HCT116 (cell line): ENCODE data around the gene MYRF. TPM values are rescaled to one million over a fixed set of nuclear protein-coding genes. Genes with fewer than 3 reads are reported as not detected.

ENCODE experiments used
- ATAC-seq: fragments of 200-7000 bp; cut with Tn5 transposase; 2 replicates; pipeline ENCODE4 v1.9.1; 2020; ENCODE audit warnings: mild to moderate bottlenecking, moderate library complexity
- BruUV-seq: library from RNA; stranded (reverse); fragments of 400-500 nt; replicated peaks from 2 replicates; lab custom pipeline; 2021; lab: Mats Ljungman, UMichigan
- CTCF ChIA-PET: fragments of 300-600 bp; sonication (Branson Sonifier 250); formaldehyde crosslinking; loops from one replicate; lab custom pipeline; 2021; ENCODE audit warnings: antibody characterized with exemption; lab: Charles Lee
- POLR2A ChIA-PET: fragments of 300-600, 350-600 bp; sonication (Branson Sonifier 250); formaldehyde crosslinking; loops from one replicate; lab custom pipeline; 2021; ENCODE audit warnings: antibody characterized with exemption; lab: Charles Lee
- RAD21 ChIA-PET, 2 experiments: fragments of 300-600 bp; sonication (Branson Sonifier 250); formaldehyde crosslinking; loops; one replicate each; lab custom pipeline; 2023; ENCODE audit warnings: low total read pairs in 2 of 2; ENCODE audit not compliant: uncharacterized antibody in 2 of 2, unreplicated experiment in 2 of 2, low non-redundant PET in 1 of 2; lab: Charles Lee
- DNase-seq: peaks from one replicate; pipeline ENCODE4 v3.0.0-alpha.2; 2010; ENCODE audit warnings: low read depth, low spot score
- H2AFZ ChIP-seq: fragments of 200-600 bp; shearing (Covaris generic), sonication (generic); 2 replicates; pipeline ENCODE4 v1.6.1; 2017; ENCODE audit warnings: low read depth, mixed run types, mixed read lengths, antibody characterized with exemption, low read length; ENCODE audit not compliant: poor library complexity, severe bottlenecking
- H3K27ac ChIP-seq: 2 replicates; pipeline ENCODE4 v1.5.1; 2012; ENCODE audit warnings: low read depth, low read length
- H3K27me3 ChIP-seq: fragments of 200-600 bp; sonication (generic); 2 replicates; pipeline ENCODE4 v1.6.1; 2016; ENCODE audit warnings: mixed run types, low read length, mixed read lengths; ENCODE audit not compliant: insufficient read depth
- H3K36me3 ChIP-seq, 2 experiments: fragments of 200-500 bp in 1 of 2; fragments of 200-600 bp in 1 of 2; sonication (Bioruptor generic) in 1 of 2; sonication (generic) in 1 of 2; 2 replicates each; pipeline versions ENCODE4 v1.5.1 to v1.6.1; 2014 to 2016; ENCODE audit warnings: low read length in 2 of 2, inconsistent platforms in 1 of 2, mixed read lengths in 1 of 2, mixed run types in 1 of 2; ENCODE audit not compliant: insufficient read depth in 2 of 2, control insufficient read depth in 1 of 2
- H3K4me1 ChIP-seq, 2 experiments: fragments of 200-600 bp in 1 of 2; sonication (generic) in 1 of 2; 2 replicates each; pipeline versions ENCODE4 v1.5.1 to v1.6.1; 2012 to 2017; ENCODE audit warnings: low read length in 2 of 2, inconsistent platforms in 1 of 2, mild to moderate bottlenecking in 1 of 2, mixed read lengths in 1 of 2, mixed run types in 1 of 2, moderate library complexity in 1 of 2; ENCODE audit not compliant: insufficient read depth in 2 of 2, control insufficient read depth in 1 of 2
- H3K4me2 ChIP-seq: fragments of 200-600 bp; sonication (generic); 2 replicates; pipeline ENCODE4 v1.6.1; 2017; ENCODE audit warnings: mixed run types, low read length, mixed read lengths
- H3K4me3 ChIP-seq, 2 experiments: fragments of 200-600 bp in 1 of 2; sonication (generic) in 1 of 2; replicated peaks in 1 of 2; 2 replicates each; pipeline ENCODE4 v1.5.1; 2011 to 2016; ENCODE audit warnings: low read length in 2 of 2, control low read depth in 1 of 2, low read depth in 1 of 2, mild to moderate bottlenecking in 1 of 2, mixed read lengths in 1 of 2, mixed run types in 1 of 2
- H3K79me2 ChIP-seq: fragments of 200-600 bp; sonication (generic); 2 replicates; pipeline ENCODE4 v1.6.1; 2017; ENCODE audit warnings: mild to moderate bottlenecking, mixed run types, low read length, moderate library complexity, mixed read lengths; ENCODE audit not compliant: insufficient read depth
- H3K9ac ChIP-seq: fragments of 200-600 bp; sonication (generic); 2 replicates; pipeline ENCODE4 v1.6.1; 2016; ENCODE audit warnings: low read length, mixed read lengths
- H3K9me2 ChIP-seq: fragments of 200-600 bp; sonication (generic), shearing (Covaris generic); 2 replicates; pipeline ENCODE4 v1.6.1; 2017; ENCODE audit warnings: mixed run types, mild to moderate bottlenecking, moderate library complexity; ENCODE audit not compliant: insufficient read depth
- H3K9me3 ChIP-seq, 2 experiments: fragments of 200-500 bp in 1 of 2; fragments of 200-600 bp in 1 of 2; sonication (Bioruptor generic) in 1 of 2; sonication (generic) in 1 of 2; 2 replicates each; pipeline ENCODE4 v1.6.1; 2014 to 2017; ENCODE audit warnings: low read length in 2 of 2, mixed read lengths in 2 of 2, inconsistent platforms in 1 of 2, low read depth in 1 of 2, mild to moderate bottlenecking in 1 of 2, mixed run types in 1 of 2, moderate library complexity in 1 of 2; ENCODE audit not compliant: control insufficient read depth in 1 of 2, insufficient read depth in 1 of 2
- H4K20me1 ChIP-seq: fragments of 200-600 bp; sonication (generic), shearing (Covaris generic); 2 replicates; pipeline ENCODE4 v1.6.1; 2017; ENCODE audit warnings: mixed run types, mild to moderate bottlenecking, moderate library complexity; ENCODE audit not compliant: insufficient read depth
- ATF3 ChIP-seq: IDR thresholded peaks from 2 replicates; pipeline ENCODE4 v1.6.1; 2012
- CBX3 ChIP-seq: IDR thresholded peaks from 2 replicates; pipeline ENCODE4 v1.6.1; 2012; ENCODE audit warnings: low read depth
- CEBPB ChIP-seq: IDR thresholded peaks from 2 replicates; pipeline ENCODE4 v1.6.1; 2012; ENCODE audit warnings: low read depth
- EGR1 ChIP-seq: IDR thresholded peaks from 2 replicates; pipeline ENCODE4 v1.6.1; 2012; ENCODE audit warnings: low read depth
- ELF1 ChIP-seq: IDR thresholded peaks from 2 replicates; pipeline ENCODE4 v1.6.1; 2012; ENCODE audit warnings: low read depth, borderline replicate concordance
- EZH2phosphoT487 ChIP-seq: fragments of 200-600 bp; IDR thresholded peaks from 2 replicates; pipeline ENCODE4 v1.6.1; 2018; ENCODE audit warnings: antibody characterized with exemption, borderline replicate concordance
- FOSL1 ChIP-seq: IDR thresholded peaks from 2 replicates; pipeline ENCODE4 v1.6.1; 2012; ENCODE audit warnings: low read depth
- JUND ChIP-seq: IDR thresholded peaks from 2 replicates; pipeline ENCODE4 v1.6.1; 2012
- MAX ChIP-seq: IDR thresholded peaks from 2 replicates; pipeline ENCODE4 v1.6.1; 2012
- POLR2A ChIP-seq: IDR thresholded peaks from 2 replicates; pipeline ENCODE4 v1.7.0; 2011; ENCODE audit warnings: borderline replicate concordance; ENCODE audit not compliant: insufficient read depth, insufficient read length; ENCODE audit errors: extremely low read depth
- POLR2AphosphoS5 ChIP-seq: IDR thresholded peaks from 2 replicates; pipeline ENCODE4 v1.6.1; 2011; ENCODE audit warnings: mild to moderate bottlenecking, low read depth, low read length, moderate library complexity
- RAD21 ChIP-seq: IDR thresholded peaks from 2 replicates; pipeline ENCODE4 v1.6.1; 2012; ENCODE audit warnings: low read depth, mild to moderate bottlenecking
- REST ChIP-seq: IDR thresholded peaks from 2 replicates; pipeline ENCODE4 v1.6.1; 2012; ENCODE audit warnings: low read depth
- SIN3A ChIP-seq: IDR thresholded peaks from 2 replicates; pipeline ENCODE4 v1.6.1; 2012; ENCODE audit warnings: low read depth
- SP1 ChIP-seq: IDR thresholded peaks from 2 replicates; pipeline ENCODE4 v1.6.1; 2012; ENCODE audit warnings: low read depth
- SRF ChIP-seq: IDR thresholded peaks from 2 replicates; pipeline ENCODE4 v1.6.1; 2012; ENCODE audit warnings: low read depth
- TCF7L2 ChIP-seq: IDR thresholded peaks from 2 replicates; pipeline ENCODE4 v1.7.0; 2011; ENCODE audit warnings: borderline replicate concordance, inconsistent platforms; ENCODE audit not compliant: insufficient read depth, insufficient read length; ENCODE audit errors: extremely low read depth
- YY1 ChIP-seq: IDR thresholded peaks from 2 replicates; pipeline ENCODE4 v1.6.1; 2011; ENCODE audit warnings: low read length, low read depth, moderate library complexity, mild to moderate bottlenecking; ENCODE audit not compliant: insufficient replicate concordance; ENCODE audit errors: extremely low read depth
- ZFX ChIP-seq: fragments of 450-650 bp; IDR thresholded peaks from 2 replicates; pipeline ENCODE4 v1.6.1; 2017
- intact Hi-C: fragments of 100-400 bp; cut with micrococcal nuclease; formaldehyde crosslinking; loops from 2 replicates; pipeline ENCODE4 v1.10.0; 2022
- total RNA-seq: library from RNA; stranded (reverse); gene quantifications from one replicate; pipeline ENCODE4 v1.2.1, GENCODE V29; 2021; ENCODE audit not compliant: unreplicated experiment

Gene MYRF
- total RNA-seq, 1 experiment from 2014 or later: 52.3 TPM

- no peak for TF ChIP-seq ATF3
- no peak for TF ChIP-seq TCF7L2
- no peak for TF ChIP-seq REST
- no peak for TF ChIP-seq EZH2phosphoT487
- no peak for TF ChIP-seq POLR2AphosphoS5
- TF ChIP-seq RAD21: no peak
- TF ChIP-seq MAX: no peak
- no peak for TF ChIP-seq YY1
- TF ChIP-seq, all 23 proteins: peak for 0
Observed at GRCh38 chr11:61766353-61766841, 14.0 kb downstream of the MYRF start (continued).

- Histone ChIP-seq H3K4me2 (no peak overlapping the region), H3K79me2 (0 out of 2 replicates have a peak, but pooled peaks cover 3% of the 10 kb centered on the region), H3K9me2 (no peaks in the 10 kb centered on the region), H3K9ac (no peak overlapping the region), H3K27ac (no peak overlapping the region), H3K4me3 (no peak overlapping the region), H2AFZ (no peak overlapping the region), H3K27me3 (no peaks in the 10 kb centered on the region), H3K4me1 (peaks cover 10 to 20% of the 10 kb centered on the region in 2 experiments), H3K9me3 (no peaks in the 10 kb centered on the region), H3K36me3 (no peaks in the 10 kb centered on the region), H4K20me1 (no peaks in the 10 kb centered on the region)
- ATAC-seq: no peak
- no TSS peak for BruUV-seq
- intact Hi-C loops: no loop called here
- POLR2A ChIA-PET: no interaction called here
- RAD21 ChIA-PET: no interaction called here
- CTCF ChIA-PET: interaction anchor here (1.7 kb wide), 1 partner anchor 21 kb away, joined by 11 read pairs; no protein-coding TSS in a partner anchor
- DNase-seq: no peak
- TF ChIP-seq JUND: no peak
- no peak for TF ChIP-seq EGR1
- no peak for TF ChIP-seq POLR2A
- no peak for TF ChIP-seq POLR2AphosphoS5
- TF ChIP-seq ELF1: no peak
- TF ChIP-seq CBX3: no peak
- TF ChIP-seq FOSL1: no peak
- no peak for TF ChIP-seq CEBPB
- TF ChIP-seq SP1: no peak
- no peak for TF ChIP-seq RAD21
- TF ChIP-seq SIN3A: no peak
- no peak for TF ChIP-seq SRF
- no peak for TF ChIP-seq ATF3
- TF ChIP-seq ZFX: no peak
- TF ChIP-seq TCF7L2: no peak
Observed at GRCh38 chr11:61768376-61769076, 16.1 kb downstream of the MYRF start.
